A549 (cell line): Measurements from ENCODE around the gene PUDP. TPM values are rescaled to one million over a fixed set of nuclear protein-coding genes. Genes with fewer than 3 reads are reported as not detected.
A peak's percentile ranks its signal among the peaks of the same experiment; 100 is the strongest.

Experiments used
- ATAC-seq, 2 experiments: fragments of 200-7000 bp in 1 of 2; fragments of >200 bp in 1 of 2; cut with Nextera tagmentation in 1 of 2; cut with Tn5 transposase in 1 of 2; 3 replicates each; pipeline versions ENCODE4 v1.8.0 to v1.9.1; 2018 to 2020; ENCODE audit warnings: mild to moderate bottlenecking in 1 of 2, moderate library complexity in 1 of 2
- CTCF ChIA-PET: fragments of 300-600 bp; sonication (Branson Sonifier 250); formaldehyde crosslinking; extraction: SDS; loops from one replicate; lab custom pipeline; 2021; ENCODE audit warnings: antibody characterized with exemption, inconsistent platforms; lab: Yijun Ruan, JAX
- POLR2A ChIA-PET: fragments of 350-600 bp; formaldehyde crosslinking; extraction: SDS; loops from one replicate; lab custom pipeline; 2021; ENCODE audit warnings: antibody characterized with exemption, inconsistent platforms; lab: Yijun Ruan, JAX
- DNase-seq, 2 experiments: peaks; one replicate each; pipeline versions ENCODE4 v3.0.0 to v3.0.0-alpha.2; 2011 to 2016; ENCODE audit warnings: low read depth in 1 of 2, low spot score in 1 of 2
- FAIRE-seq: peaks from 2 replicates; lab custom pipeline; 2011; peaks lifted over from hg19 to GRCh38; lab: Jason Lieb, UNC
- H3K27ac ChIP-seq, 2 experiments: fragments of >200 bp; sonication (Bioruptor Twin); formaldehyde crosslinking; 3 replicates each; pipeline ENCODE4 v1.5.1; 2016 to 2017
- H3K4me1 ChIP-seq: fragments of >200 bp; sonication (Bioruptor Twin); formaldehyde crosslinking; 3 replicates; pipeline ENCODE4 v1.6.1; 2016
- H3K4me2 ChIP-seq: fragments of >200 bp; sonication (Bioruptor Twin); formaldehyde crosslinking; 3 replicates; pipeline ENCODE4 v1.6.1; 2016
- H3K4me3 ChIP-seq: fragments of >200 bp; sonication (Bioruptor Twin); formaldehyde crosslinking; 3 replicates; pipeline ENCODE4 v1.5.1; 2016
- H3K9me3 ChIP-seq: fragments of >200 bp; sonication (Bioruptor Twin); formaldehyde crosslinking; 3 replicates; pipeline ENCODE4 v1.6.1; 2016
- BCL3 ChIP-seq: fragments of >200 bp; sonication (Bioruptor Twin); formaldehyde crosslinking; IDR thresholded peaks from 3 replicates; pipeline ENCODE4 v1.6.1; 2016
- BHLHE40 ChIP-seq: IDR thresholded peaks from 2 replicates; pipeline ENCODE4 v1.6.1; 2012; ENCODE audit warnings: low read depth, low read length, inconsistent platforms
- CBX2 ChIP-seq: fragments of 200-600 bp; sonication (generic); IDR thresholded peaks from 2 replicates; pipeline ENCODE4 v1.6.1; 2016; ENCODE audit warnings: low read depth, mild to moderate bottlenecking, borderline replicate concordance
- CEBPB ChIP-seq, 2 experiments: fragments of >200 bp in 1 of 2; sonication (Bioruptor Twin) in 1 of 2; formaldehyde crosslinking in 1 of 2; IDR thresholded peaks; 2 replicates each; pipeline ENCODE4 v1.6.1; 2012 to 2016
- CHD2 ChIP-seq: fragments of 150-350 bp; IDR thresholded peaks from 2 replicates; pipeline ENCODE4 v1.6.1; 2014; ENCODE audit warnings: low read length; ENCODE audit not compliant: partially characterized antibody
- CTCF ChIP-seq: fragments of >200 bp; sonication (Bioruptor Twin); formaldehyde crosslinking; IDR thresholded peaks from 3 replicates; pipeline ENCODE4 v1.5.1; 2016
- EHMT2 ChIP-seq: fragments of 200-600 bp; sonication (generic); IDR thresholded peaks from 2 replicates; pipeline ENCODE4 v1.6.1; 2016; ENCODE audit warnings: antibody characterized with exemption, low read depth, mild to moderate bottlenecking, moderate library complexity
- ESRRA ChIP-seq: fragments of 150-350 bp; IDR thresholded peaks from 2 replicates; pipeline ENCODE4 v1.6.1; 2014; ENCODE audit warnings: mild to moderate bottlenecking, low read length, borderline replicate concordance
- FOSB ChIP-seq: fragments of 250-450 bp; sonication (Bioruptor Pico); IDR thresholded peaks from 2 replicates; pipeline ENCODE4 v1.5.0; 2020; ENCODE audit warnings: mild to moderate bottlenecking, moderate library complexity
- HOXA7 ChIP-seq: fragments of 250-450 bp; sonication (Bioruptor Pico); IDR thresholded peaks from 2 replicates; pipeline ENCODE4 v1.5.0; 2020; ENCODE audit warnings: mild to moderate bottlenecking, moderate library complexity
- HOXB5 ChIP-seq: fragments of 250-450 bp; sonication (Bioruptor Pico); IDR thresholded peaks from 2 replicates; pipeline ENCODE4 v1.5.0; 2020; ENCODE audit warnings: mild to moderate bottlenecking, moderate library complexity
- JUN ChIP-seq, 2 experiments: fragments of >200 bp; sonication (Bioruptor Twin); formaldehyde crosslinking; IDR thresholded peaks; 2 replicates in 1 of 2; 3 replicates in 1 of 2; pipeline ENCODE4 v1.6.1; 2016 to 2017
- JUNB ChIP-seq: fragments of >200 bp; sonication (Bioruptor Twin); formaldehyde crosslinking; IDR thresholded peaks from 2 replicates; pipeline ENCODE4 v1.6.1; 2016
- KDM1A ChIP-seq: fragments of 200-600 bp; sonication (generic); IDR thresholded peaks from 2 replicates; pipeline ENCODE4 v1.6.1; 2016; ENCODE audit warnings: low read depth, mild to moderate bottlenecking
- MAX ChIP-seq: IDR thresholded peaks from 2 replicates; pipeline ENCODE4 v1.6.1; 2012
- MAZ ChIP-seq: fragments of 150-350 bp; IDR thresholded peaks from 2 replicates; pipeline ENCODE4 v1.6.1; 2014; ENCODE audit warnings: antibody characterized with exemption, low read depth, low read length, borderline replicate concordance
- POLR2A ChIP-seq: IDR thresholded peaks from 2 replicates; pipeline ENCODE4 v1.6.1; 2012; ENCODE audit warnings: mild to moderate bottlenecking, low read length
- RCOR1 ChIP-seq: fragments of 150-350 bp; IDR thresholded peaks from 2 replicates; pipeline ENCODE4 v1.6.1; 2014; ENCODE audit warnings: antibody characterized with exemption, low read length, low read depth
- TFCP2L1 ChIP-seq: fragments of 250-450 bp; sonication (Bioruptor Pico); IDR thresholded peaks from 2 replicates; pipeline ENCODE4 v1.5.0; 2021; ENCODE audit warnings: mild to moderate bottlenecking
- TP53 ChIP-seq: fragments of 250-450 bp; sonication (Bioruptor Pico); IDR thresholded peaks from 2 replicates; pipeline ENCODE4 v1.5.0; 2021; ENCODE audit warnings: mild to moderate bottlenecking, moderate library complexity
- USF2 ChIP-seq: fragments of 450-650 bp; IDR thresholded peaks from 2 replicates; pipeline ENCODE4 v1.6.1; 2014; ENCODE audit warnings: antibody characterized with exemption
- ZSCAN20 ChIP-seq: fragments of 250-450 bp; sonication (Bioruptor Pico); IDR thresholded peaks from 2 replicates; pipeline ENCODE4 v1.8.0; 2022; ENCODE audit warnings: mild to moderate bottlenecking, moderate library complexity
- WGBS: methylation state at CpG from one replicate; pipeline ENCODE4 v1.1.6; 2017; ENCODE audit errors: missing lambda C conversion rate; 5-methylcytosine and 5-hydroxymethylcytosine counted together
- polyA plus RNA-seq, 4 experiments: library from polyadenylated mRNA; depleted of rRNA in 3 of 4; stranded (reverse); fragments of >200 nt; fragmentation: RNase III in 1 of 4; extraction: RNeasy Plus Mini Kit Qiagen cat#74134 plus additional on column Dnase treatment in 1 of 4; gene quantifications; 2 replicates in 3 of 4; 3 replicates in 1 of 4; pipeline ENCODE4 v1.2.3, GENCODE V29; 2011 to 2017

Gene PUDP
- polyA plus RNA-seq, 2 of the 4 experiments (the other 2 are of a cell fraction): 26.2 to 50.7 TPM

- Histone ChIP-seq H3K27ac (no peak overlapping the region), H3K4me1 (peaks cover 19% of the 10 kb centered on the region), H3K4me3 (no peak overlapping the region), H3K4me2 (peak overlapping the region; percentile 67), H3K9me3 (no peaks in the 10 kb centered on the region)
- FAIRE-seq (peak; percentile 61), ATAC-seq (peak in 1 of 2 experiments; percentile 66; a peak in 3 of 6 replicates), DNase-seq (peak in 1 of 2 experiments; percentile 30)
- 86% methylated on average over 7 of the region's 7 CpGs for WGBS
- POLR2A ChIA-PET: no interaction called here
- CTCF ChIA-PET: no interaction called here
- TF ChIP-seq CEBPB (IDR thresholded peaks at IDR 0.05) (peak; percentile 34 to 67; a peak in 3 of 4 replicates), BHLHE40 (no peak)
Measured at GRCh38 chrX:7119950-7120877, 27.7 kb downstream of the PUDP start.

GRCh38 chrX:7117587-7117986 lies 30.4 kb downstream of the PUDP start:
- ChIA-PET POLR2A (no interaction called here), CTCF (interaction anchor here (1.0 to 1.5 kb wide), 2 partner anchors 12 to 15 kb away, joined by 3 to 4 read pairs; no protein-coding TSS in a partner anchor)
- Histone ChIP-seq H3K27ac (no peak overlapping the region), H3K4me1 (peaks cover 19% of the 10 kb centered on the region), H3K9me3 (no peaks in the 10 kb centered on the region), H3K4me3 (no peak overlapping the region), H3K4me2 (no peak overlapping the region)
- FAIRE-seq: no peak
- ATAC-seq: no peak
- 90% methylated on average over 3 of the region's 3 CpGs for WGBS
- DNase-seq: no peak
- TF ChIP-seq TFCP2L1 (CRISPR knock-in tag) (no peak), CBX2 (no peak), HOXB5 (CRISPR knock-in tag) (no peak), POLR2A (no peak), BHLHE40 (no peak), CTCF (no peak), EHMT2 (no peak), HOXA7 (no peak), ESRRA (no peak), USF2 (no peak), FOSB (CRISPR knock-in tag) (no peak), JUNB (no peak), CEBPB (IDR thresholded peaks at IDR 0.05) (no peak), RCOR1 (no peak), ZSCAN20 (no peak), MAX (no peak), MAZ (no peak), TP53 (no peak), KDM1A (no peak), JUN (IDR thresholded peaks at IDR 0.05) (no peak)

- H3K27ac ChIP-seq: no peak overlapping the region
- no peak overlapping the region for H3K4me3 ChIP-seq
- FAIRE-seq: no peak
- ChIA-PET POLR2A (no interaction called here), CTCF (interaction anchor here (0.6 to 1.2 kb wide), 2 partner anchors 16 to 47 kb away, joined by 3 to 4 read pairs; no protein-coding TSS in a partner anchor)
- DNase-seq: no peak
- peaks cover 15% of the 10 kb centered on the region for H3K4me1 ChIP-seq
- no peaks in the 10 kb centered on the region for H3K9me3 ChIP-seq
- TF ChIP-seq TP53 (no peak), CHD2 (no peak), JUNB (no peak), BCL3 (no peak)
- no peak for ATAC-seq
- 83% methylated on average over 1 of the region's 3 CpGs for WGBS
- H3K4me2 ChIP-seq: no peak overlapping the region
Measured at GRCh38 chrX:7116081-7116480, 31.9 kb downstream of the PUDP start.
